H9 (cell line): ENCODE results near the gene CNOT4. TPM values are rescaled to one million over a fixed set of nuclear protein-coding genes. Genes with fewer than 3 reads are reported as not detected.

Source experiments
- DNase-seq: peaks from one replicate; pipeline ENCODE4 v3.0.0-alpha.2; 2017
- H2AFZ ChIP-seq: one replicate; pipeline ENCODE4 v1.6.1; 2013; ENCODE audit warnings: mild to moderate bottlenecking, low read length, control low read depth, moderate library complexity
- H2AK5ac ChIP-seq: 2 replicates; pipeline ENCODE4 v1.6.1; 2013; ENCODE audit warnings: low read length, control low read depth, mixed read lengths; ENCODE audit not compliant: insufficient read length
- H2BK120ac ChIP-seq: one replicate; pipeline ENCODE4 v1.6.1; 2013; ENCODE audit warnings: low read depth, mild to moderate bottlenecking, low read length, control low read depth, inconsistent platforms; ENCODE audit not compliant: poor library complexity, severe bottlenecking
- H2BK12ac ChIP-seq: 2 replicates; pipeline ENCODE4 v1.6.1; 2013; ENCODE audit warnings: low read length, control low read depth, mixed read lengths, low read depth; ENCODE audit not compliant: insufficient read length
- H2BK15ac ChIP-seq: 2 replicates; pipeline ENCODE4 v1.6.1; 2013; ENCODE audit warnings: low read depth, low read length, control low read depth
- H2BK20ac ChIP-seq: one replicate; pipeline ENCODE4 v1.6.1; 2013; ENCODE audit warnings: low read depth, mild to moderate bottlenecking, low read length, control low read depth, inconsistent platforms; ENCODE audit not compliant: poor library complexity, severe bottlenecking
- H2BK5ac ChIP-seq: 2 replicates; pipeline ENCODE4 v1.6.1; 2013; ENCODE audit warnings: low read length, control low read depth, mixed read lengths; ENCODE audit not compliant: insufficient read length
- H3K14ac ChIP-seq: 2 replicates; pipeline ENCODE4 v1.6.1; 2013; ENCODE audit warnings: low read length, control low read depth; ENCODE audit not compliant: insufficient read depth
- H3K18ac ChIP-seq: 2 replicates; pipeline ENCODE4 v1.6.1; 2013; ENCODE audit warnings: low read depth, mild to moderate bottlenecking, mixed read lengths, low read length, control low read depth; ENCODE audit not compliant: insufficient read length
- H3K23ac ChIP-seq: 2 replicates; pipeline ENCODE4 v1.6.1; 2013; ENCODE audit warnings: low read length, control low read depth, mixed read lengths, low read depth; ENCODE audit not compliant: insufficient read length
- H3K23me2 ChIP-seq: 2 replicates; pipeline ENCODE4 v1.6.1; 2013; ENCODE audit warnings: low read depth, mild to moderate bottlenecking, mixed read lengths, low read length, control low read depth; ENCODE audit not compliant: insufficient read length, poor library complexity, severe bottlenecking
- H3K27ac ChIP-seq: 2 replicates; pipeline ENCODE4 v1.5.1; 2013; ENCODE audit warnings: low read length, control low read depth, mixed read lengths, low read depth; ENCODE audit not compliant: insufficient read length
- H3K27me3 ChIP-seq: 2 replicates; pipeline ENCODE4 v1.6.1; 2013; ENCODE audit warnings: low read length, control low read depth, inconsistent platforms; ENCODE audit not compliant: insufficient read depth
- H3K4ac ChIP-seq: 2 replicates; pipeline ENCODE4 v1.6.1; 2013; ENCODE audit warnings: low read depth, mild to moderate bottlenecking, control low read depth, inconsistent platforms, low read length, moderate library complexity
- H3K4me1 ChIP-seq: 2 replicates; pipeline ENCODE4 v1.6.1; 2013; ENCODE audit warnings: low read length, control low read depth, inconsistent platforms; ENCODE audit not compliant: insufficient read depth
- H3K4me2 ChIP-seq: 2 replicates; pipeline ENCODE4 v1.6.1; 2013; ENCODE audit warnings: low read length, control low read depth, mixed read lengths; ENCODE audit not compliant: insufficient read length, insufficient read depth
- H3K56ac ChIP-seq: 2 replicates; pipeline ENCODE4 v1.6.1; 2013; ENCODE audit warnings: low read depth, mild to moderate bottlenecking, mixed read lengths, low read length, control low read depth; ENCODE audit not compliant: insufficient read length
- H3K79me1 ChIP-seq: 2 replicates; pipeline ENCODE4 v1.6.1; 2013; ENCODE audit warnings: low read depth, mild to moderate bottlenecking, moderate library complexity, low read length, control low read depth, inconsistent platforms; ENCODE audit not compliant: insufficient read depth, poor library complexity, severe bottlenecking
- H3K79me2 ChIP-seq: 2 replicates; pipeline ENCODE4 v1.6.1; 2013; ENCODE audit warnings: low read length, control low read depth, inconsistent platforms; ENCODE audit not compliant: insufficient read depth
- H3K9ac ChIP-seq: 2 replicates; pipeline ENCODE4 v1.6.1; 2013; ENCODE audit warnings: low read length, control low read depth, mixed read lengths; ENCODE audit not compliant: insufficient read length; ENCODE audit errors: extremely low read depth
- H3K9me3 ChIP-seq: one replicate; pipeline ENCODE4 v1.6.1; 2013; ENCODE audit warnings: low read depth, low read length, inconsistent platforms; ENCODE audit not compliant: control insufficient read depth
- H3T11ph ChIP-seq: one replicate; pipeline ENCODE4 v1.6.1; 2013; ENCODE audit warnings: mild to moderate bottlenecking, low read length, control low read depth, inconsistent platforms
- H4K20me1 ChIP-seq: one replicate; pipeline ENCODE4 v1.6.1; 2013; ENCODE audit not compliant: control insufficient read depth, insufficient read length, insufficient read depth
- H4K5ac ChIP-seq: 2 replicates; pipeline ENCODE4 v1.6.1; 2013; ENCODE audit warnings: low read depth, mild to moderate bottlenecking, mixed read lengths, low read length, control low read depth; ENCODE audit not compliant: insufficient read length
- H4K8ac ChIP-seq: replicated peaks from 2 replicates; pipeline ENCODE4 v1.6.1; 2013; ENCODE audit warnings: low read length, control low read depth, mixed read lengths, low read depth; ENCODE audit not compliant: insufficient read length
- H4K91ac ChIP-seq: 2 replicates; pipeline ENCODE4 v1.6.1; 2013; ENCODE audit warnings: low read depth, mild to moderate bottlenecking, moderate library complexity, mixed read lengths, low read length, control low read depth; ENCODE audit not compliant: insufficient read length
- H3K27ac Mint-ChIP-seq, 3 experiments: 2 replicates in 2 of 3; 3 replicates in 1 of 3; pipeline ENCODE4 v1.8.0; 2020 to 2021; ENCODE audit warnings: mixed read lengths in 3 of 3, mild to moderate bottlenecking in 1 of 3, moderate library complexity in 1 of 3
- H3K27me3 Mint-ChIP-seq: 2 replicates; pipeline ENCODE4 v1.8.0; 2021; ENCODE audit warnings: low read depth, mild to moderate bottlenecking, moderate library complexity, mixed read lengths
- H3K36me3 Mint-ChIP-seq, 3 experiments: 2 replicates in 2 of 3; 3 replicates in 1 of 3; pipeline ENCODE4 v1.8.0; 2020 to 2021; ENCODE audit warnings: low read depth in 3 of 3, mixed read lengths in 3 of 3; ENCODE audit not compliant: insufficient read depth in 1 of 3
- H3K4me1 Mint-ChIP-seq, 2 experiments: 2 replicates each; pipeline ENCODE4 v1.8.0; 2020; ENCODE audit warnings: mixed read lengths in 2 of 2
- H3K4me3 Mint-ChIP-seq, 2 experiments: 2 replicates in 1 of 2; 3 replicates in 1 of 2; pipeline ENCODE4 v1.8.0; 2020 to 2021; ENCODE audit warnings: mild to moderate bottlenecking in 2 of 2, mixed read lengths in 2 of 2, moderate library complexity in 1 of 2
- H3K9me3 Mint-ChIP-seq, 2 experiments: 2 replicates in 1 of 2; 3 replicates in 1 of 2; pipeline ENCODE4 v1.8.0; 2020; ENCODE audit warnings: mild to moderate bottlenecking in 2 of 2, mixed read lengths in 2 of 2, moderate library complexity in 1 of 2
- WGBS: extraction: QIAGEN DNeasy Blood & Tissue Kit; methylation state at CpG from one replicate; pipeline ENCODE4 v1.1.7; 2013; ENCODE audit warnings: missing lambda C conversion rate, low lambda C conversion rate, mixed read lengths; ENCODE audit not compliant: insufficient read length; ENCODE audit errors: extremely low coverage; 5-methylcytosine and 5-hydroxymethylcytosine counted together
- total RNA-seq: library from RNA; stranded (reverse); gene quantifications from 2 replicates; pipeline ENCODE4 v1.2.1, GENCODE V29; 2021
- TF ChIP-seq, protein P1 (sequence below): fragments of 200-600 bp; sonication (generic); conservative IDR thresholded peaks from 3 replicates; pipeline ENCODE4 v1.8.0; 2021; ENCODE audit warnings: antibody characterized with exemption, mild to moderate bottlenecking

CNOT4 gene
- total RNA-seq, 1 experiment from 2014 or later = 27.4 TPM

GRCh38 chr7:135467207-135467711 lies 42.6 kb downstream of the CNOT4 start:
- H2BK15ac ChIP-seq = no peak overlapping the region
- H3K4me1 ChIP-seq = no peaks in the 10 kb centered on the region
- no peak overlapping the region for H4K91ac ChIP-seq
- Mint-ChIP-seq H3K27me3 (no peaks in the 10 kb centered on the region), H3K4me3 (no peak overlapping the region), H3K36me3 (peaks cover 0 to 4% (median 0%) of the 10 kb centered on the region in 3 experiments; a peak in 1 of 7 replicates), H3K27ac (no peak overlapping the region), H3K9me3 (0 out of 5 replicates have a peak, but pooled peaks cover 0 to 2% of the 10 kb centered on the region in 2 experiments), H3K4me1 (no peaks in the 10 kb centered on the region)
- H3K4ac ChIP-seq = no peak overlapping the region
- H3K9ac ChIP-seq = no peak overlapping the region
- H2BK12ac ChIP-seq = no peak overlapping the region
- H4K5ac ChIP-seq = no peak overlapping the region
- no CpG with 5 or more reads among the region's 5 CpGs for WGBS
- H3K79me2 ChIP-seq = no peaks in the 10 kb centered on the region; the same call in 1 of the 2 replicates
- no peak overlapping the region for H2AK5ac ChIP-seq
- no peak overlapping the region for H3K18ac ChIP-seq
- DNase-seq = no peak
- H3K23me2 ChIP-seq = no peaks in the 10 kb centered on the region
- no peaks in the 10 kb centered on the region for H3K27me3 ChIP-seq
- no peak overlapping the region for H2BK20ac ChIP-seq
- H4K20me1 ChIP-seq = no peaks in the 10 kb centered on the region
- no peak overlapping the region for H3K27ac ChIP-seq
- no peak overlapping the region for H3K56ac ChIP-seq
- no peak overlapping the region for H2BK5ac ChIP-seq
- no peaks in the 10 kb centered on the region for H3K9me3 ChIP-seq
- no peak overlapping the region for H3K4me2 ChIP-seq
- H3K79me1 ChIP-seq = peaks cover 6% of the 10 kb centered on the region
- no peak overlapping the region for H4K8ac ChIP-seq
- no peak overlapping the region for H2AFZ ChIP-seq
- H3T11ph ChIP-seq = no peak overlapping the region
- H2BK120ac ChIP-seq = no peak overlapping the region
- no peak overlapping the region for H3K23ac ChIP-seq
- TF ChIP-seq, protein P1, sequence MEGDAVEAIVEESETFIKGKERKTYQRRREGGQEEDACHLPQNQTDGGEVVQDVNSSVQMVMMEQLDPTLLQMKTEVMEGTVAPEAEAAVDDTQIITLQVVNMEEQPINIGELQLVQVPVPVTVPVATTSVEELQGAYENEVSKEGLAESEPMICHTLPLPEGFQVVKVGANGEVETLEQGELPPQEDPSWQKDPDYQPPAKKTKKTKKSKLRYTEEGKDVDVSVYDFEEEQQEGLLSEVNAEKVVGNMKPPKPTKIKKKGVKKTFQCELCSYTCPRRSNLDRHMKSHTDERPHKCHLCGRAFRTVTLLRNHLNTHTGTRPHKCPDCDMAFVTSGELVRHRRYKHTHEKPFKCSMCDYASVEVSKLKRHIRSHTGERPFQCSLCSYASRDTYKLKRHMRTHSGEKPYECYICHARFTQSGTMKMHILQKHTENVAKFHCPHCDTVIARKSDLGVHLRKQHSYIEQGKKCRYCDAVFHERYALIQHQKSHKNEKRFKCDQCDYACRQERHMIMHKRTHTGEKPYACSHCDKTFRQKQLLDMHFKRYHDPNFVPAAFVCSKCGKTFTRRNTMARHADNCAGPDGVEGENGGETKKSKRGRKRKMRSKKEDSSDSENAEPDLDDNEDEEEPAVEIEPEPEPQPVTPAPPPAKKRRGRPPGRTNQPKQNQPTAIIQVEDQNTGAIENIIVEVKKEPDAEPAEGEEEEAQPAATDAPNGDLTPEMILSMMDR = no peak
- H3K14ac ChIP-seq = no peak overlapping the region
